ENCODE measurements around the gene TMEM62.

DNA sequence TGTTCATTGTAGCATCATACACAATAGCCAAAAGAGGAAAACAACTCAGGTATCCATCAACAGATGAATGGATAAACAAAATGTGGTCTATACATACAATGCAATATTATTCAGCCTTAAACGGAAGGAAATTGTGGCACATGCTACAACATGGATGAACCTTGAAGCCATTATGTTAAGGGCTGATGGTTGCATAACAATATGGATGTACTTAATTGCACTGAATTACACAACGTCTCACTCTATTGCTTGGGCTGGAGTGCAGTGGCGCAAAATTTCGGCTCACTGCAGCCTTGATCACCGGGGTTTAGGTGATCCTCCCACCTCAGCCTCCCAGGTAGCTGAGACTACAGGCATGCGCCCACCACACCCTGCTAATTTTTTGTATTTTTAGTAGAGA is 7.0 kb upstream of the TMEM62 start:
- TF ChIP-seq, protein P1, sequence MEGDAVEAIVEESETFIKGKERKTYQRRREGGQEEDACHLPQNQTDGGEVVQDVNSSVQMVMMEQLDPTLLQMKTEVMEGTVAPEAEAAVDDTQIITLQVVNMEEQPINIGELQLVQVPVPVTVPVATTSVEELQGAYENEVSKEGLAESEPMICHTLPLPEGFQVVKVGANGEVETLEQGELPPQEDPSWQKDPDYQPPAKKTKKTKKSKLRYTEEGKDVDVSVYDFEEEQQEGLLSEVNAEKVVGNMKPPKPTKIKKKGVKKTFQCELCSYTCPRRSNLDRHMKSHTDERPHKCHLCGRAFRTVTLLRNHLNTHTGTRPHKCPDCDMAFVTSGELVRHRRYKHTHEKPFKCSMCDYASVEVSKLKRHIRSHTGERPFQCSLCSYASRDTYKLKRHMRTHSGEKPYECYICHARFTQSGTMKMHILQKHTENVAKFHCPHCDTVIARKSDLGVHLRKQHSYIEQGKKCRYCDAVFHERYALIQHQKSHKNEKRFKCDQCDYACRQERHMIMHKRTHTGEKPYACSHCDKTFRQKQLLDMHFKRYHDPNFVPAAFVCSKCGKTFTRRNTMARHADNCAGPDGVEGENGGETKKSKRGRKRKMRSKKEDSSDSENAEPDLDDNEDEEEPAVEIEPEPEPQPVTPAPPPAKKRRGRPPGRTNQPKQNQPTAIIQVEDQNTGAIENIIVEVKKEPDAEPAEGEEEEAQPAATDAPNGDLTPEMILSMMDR (IDR thresholded peaks at IDR 0.05), result no peak
- TF ChIP-seq POLR2A (IDR thresholded peaks at IDR 0.05), result no peak
